GM19193 (cell line): ENCODE results near the gene COQ10B.
A peak's percentile ranks its signal among the peaks of the same experiment; 100 is the strongest.

Source experiments
- POLR2A ChIP-seq: IDR thresholded peaks from 4 replicates; pipeline ENCODE4 v1.6.1; 2011; ENCODE audit not compliant: insufficient read depth, insufficient read length; ENCODE audit errors: extremely low read depth

Gene COQ10B

GRCh38 chr2:197486175-197486574, 32.8 kb downstream of the COQ10B start:
- no peak for TF ChIP-seq POLR2A

GRCh38 chr2:197487385-197487784, 34.0 kb downstream of the COQ10B start:
- TF ChIP-seq POLR2A, result no peak

- no peak for TF ChIP-seq POLR2A
Measured at GRCh38 chr2:197495433-197496134, 42.2 kb downstream of the COQ10B start.

GRCh38 chr2:197496695-197497094, 43.3 kb downstream of the COQ10B start:
- TF ChIP-seq POLR2A, result no peak

- no peak for TF ChIP-seq POLR2A
Measured at GRCh38 chr2:197497326-197497725, 44.0 kb downstream of the COQ10B start.

- no peak for TF ChIP-seq POLR2A
Measured at GRCh38 chr2:197498235-197498936, 45.0 kb downstream of the COQ10B start.

- TF ChIP-seq POLR2A, result peak; percentile 41
Measured at GRCh38 chr2:197498937-197499593, 45.7 kb downstream of the COQ10B start.

- peak; percentile 91 for TF ChIP-seq POLR2A
Measured at GRCh38 chr2:197499594-197500502, 46.5 kb downstream of the COQ10B start, which contains the start of the genes HSPD1 and HSPE1. Gene HSPD1 (minus strand): TSS chr2:197499840. CDS start chr2:197498848, 992 bp downstream. Gene HSPE1 (plus strand): TSS chr2:197500379. CDS start chr2:197500437, 58 bp downstream.

- no peak for TF ChIP-seq POLR2A
Measured at GRCh38 chr2:197500503-197501131, 47.3 kb downstream of the COQ10B start.

GRCh38 chr2:197502201-197502600, 48.8 kb downstream of the COQ10B start:
- TF ChIP-seq POLR2A, result no peak

- TF ChIP-seq POLR2A, result no peak
Measured at GRCh38 chr2:197502685-197503084, 49.3 kb downstream of the COQ10B start.

- no peak for TF ChIP-seq POLR2A
Measured at GRCh38 chr2:197504000-197504399, 50.6 kb downstream of the COQ10B start.

GRCh38 chr2:197504512-197504911, 51.2 kb downstream of the COQ10B start:
- TF ChIP-seq POLR2A, result no peak

- no peak for TF ChIP-seq POLR2A
Measured at GRCh38 chr2:197506658-197507057, 53.3 kb downstream of the COQ10B start.
